HTERT RPE-1 (cell line): Measurements from ENCODE around the gene C12orf54.
"Not testable (repeated sequence)": the region's sequence is repeated elsewhere in the genome, so short reads cannot be mapped to it uniquely, and the experiment has no call there.

Experiments
- in situ Hi-C: fragments of 300-500 bp; cut with MboI; formaldehyde crosslinking; loops from 4 replicates; pipeline ENCODE4 v1.14.3; 2020; ENCODE audit warnings: low sequenced_read_pairs

C12orf54 gene

GRCh38 chr12:48482198-48482597, at the start of gene C12orf54:
TSS of gene C12orf54 (plus strand) at chr12:48482498. CDS start at chr12:48483297, 799 bp downstream.
- in situ Hi-C loops, result no loop called here

DNA sequence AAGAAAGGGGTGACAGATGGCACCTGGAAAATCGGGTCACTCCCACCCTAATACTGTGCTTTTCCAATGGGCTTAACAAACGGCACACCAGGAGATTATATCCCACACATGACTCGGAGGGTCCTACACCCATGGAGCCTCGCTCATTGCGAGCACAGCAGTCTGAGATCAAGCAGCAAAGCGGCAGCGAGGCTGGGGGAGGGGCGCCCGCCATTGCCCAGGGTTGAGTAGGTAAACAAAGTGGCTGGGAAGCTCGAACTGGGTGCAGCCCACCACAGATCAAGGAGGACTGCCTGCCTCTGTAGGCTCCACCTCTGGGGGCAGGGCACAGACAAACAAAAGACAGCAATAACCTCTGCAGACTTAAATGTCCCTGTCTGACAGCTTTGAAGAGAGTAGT, 48.3 kb upstream of the C12orf54 start:
- in situ Hi-C loops, result not testable (repeated sequence)

DNA sequence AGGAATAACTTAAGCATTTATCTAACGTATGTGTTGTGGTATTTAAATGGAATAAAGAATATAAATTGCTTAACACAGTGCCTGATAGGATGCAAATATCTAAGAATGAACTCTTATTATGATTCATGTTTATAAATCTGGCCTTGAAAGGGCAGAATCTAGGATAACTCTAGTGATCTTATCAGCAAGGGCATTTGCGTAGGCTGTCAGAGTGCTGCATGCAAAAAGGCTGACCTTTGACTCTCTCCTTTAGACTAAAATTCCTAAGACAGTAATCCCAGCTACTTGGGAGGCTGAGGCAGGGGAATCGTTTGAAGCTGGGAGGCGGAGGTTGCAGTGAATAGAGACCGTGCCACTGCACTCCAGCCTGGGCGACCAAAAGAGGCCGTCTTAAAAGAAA, 41.2 kb upstream of the C12orf54 start:
- in situ Hi-C loops, result no loop called here

- in situ Hi-C loops, result no loop called here
These were observed 40.0 kb upstream of the C12orf54 start for GRCh38 chr12:48442179-48442847.

DNA sequence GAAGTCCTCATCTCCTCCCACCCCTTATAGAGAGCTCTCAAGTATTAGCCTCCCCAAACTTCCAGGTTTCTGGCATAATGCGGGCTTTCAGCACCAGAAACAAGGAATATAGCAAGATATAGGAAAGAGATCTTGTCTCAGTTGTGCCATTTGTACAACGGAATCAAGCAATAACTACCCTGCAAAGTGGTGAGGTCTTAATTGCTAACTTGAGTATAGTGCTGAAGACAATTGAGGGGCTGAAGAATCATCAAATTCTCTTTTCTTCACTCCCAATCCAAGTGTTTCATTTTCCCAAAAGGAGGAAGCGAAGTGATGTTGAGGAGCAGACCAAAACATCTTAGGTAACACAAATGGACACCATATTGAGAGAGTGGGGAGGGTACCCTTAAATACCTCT, 36.8 kb upstream of the C12orf54 start:
- in situ Hi-C loops, result no loop called here

DNA sequence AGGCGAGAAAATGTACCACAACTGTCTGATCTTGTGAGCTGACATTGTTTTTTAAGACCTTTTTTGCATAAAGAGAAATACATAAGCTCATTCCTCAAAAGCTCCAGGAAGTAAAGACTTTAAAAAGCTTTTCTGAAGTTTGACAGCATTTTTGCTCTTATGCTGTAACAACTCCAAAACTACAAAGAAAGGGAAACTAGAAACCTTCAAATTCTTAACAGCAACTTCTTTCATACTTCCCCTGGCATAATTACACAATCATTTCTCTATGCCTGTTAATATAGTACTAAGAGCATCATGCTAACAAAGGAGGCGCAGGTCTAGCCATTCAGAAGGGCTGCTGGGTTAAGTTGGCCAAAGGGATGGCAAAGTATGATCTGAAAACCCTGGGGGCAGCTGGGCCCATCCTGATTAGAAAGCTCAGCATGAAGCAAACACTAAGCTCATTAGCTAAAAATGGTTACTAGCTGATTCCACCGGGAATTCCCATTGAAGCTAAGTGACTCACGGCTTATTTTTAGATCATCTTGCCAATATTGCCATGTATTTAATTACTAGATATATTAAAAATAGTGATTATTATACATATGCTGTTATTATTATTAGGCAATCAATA, 36.0 kb upstream of the C12orf54 start:
- in situ Hi-C loops, result no loop called here

- in situ Hi-C loops, result no loop called here
These were observed 34.5 kb upstream of the C12orf54 start for GRCh38 chr12:48447755-48448154.

GRCh38 chr12:48451372-48451771, 30.9 kb upstream of the C12orf54 start:
- in situ Hi-C loops, result no loop called here

DNA sequence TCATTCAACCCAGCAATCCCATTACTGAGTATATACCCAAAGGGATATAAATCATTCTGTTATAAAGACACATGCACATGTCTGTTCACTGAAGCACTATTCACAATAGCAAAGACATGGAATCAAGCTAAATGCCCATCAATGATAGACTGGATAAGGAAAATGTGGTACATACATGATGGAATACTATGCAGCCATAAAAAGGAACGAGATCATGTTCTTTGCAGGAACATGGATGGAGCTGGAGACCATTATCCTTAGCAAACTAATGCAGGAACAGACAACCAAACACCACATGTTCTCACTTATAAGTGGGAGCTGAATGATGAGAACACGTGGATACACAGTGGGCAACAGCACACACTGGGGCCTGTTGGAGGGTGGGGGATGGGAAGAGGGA, 29.3 kb upstream of the C12orf54 start:
- in situ Hi-C loops, result not testable (repeated sequence)

- in situ Hi-C loops, result no loop called here
These were observed 27.6 kb upstream of the C12orf54 start for GRCh38 chr12:48454667-48455066.

- in situ Hi-C loops, result no loop called here
These were observed 27.2 kb upstream of the C12orf54 start for GRCh38 chr12:48455116-48455515.

- in situ Hi-C loops, result no loop called here
These were observed 23.0 kb upstream of the C12orf54 start for GRCh38 chr12:48459259-48459658.

GRCh38 chr12:48469027-48469426, 13.3 kb upstream of the C12orf54 start:
- in situ Hi-C loops, result not testable (repeated sequence)

DNA sequence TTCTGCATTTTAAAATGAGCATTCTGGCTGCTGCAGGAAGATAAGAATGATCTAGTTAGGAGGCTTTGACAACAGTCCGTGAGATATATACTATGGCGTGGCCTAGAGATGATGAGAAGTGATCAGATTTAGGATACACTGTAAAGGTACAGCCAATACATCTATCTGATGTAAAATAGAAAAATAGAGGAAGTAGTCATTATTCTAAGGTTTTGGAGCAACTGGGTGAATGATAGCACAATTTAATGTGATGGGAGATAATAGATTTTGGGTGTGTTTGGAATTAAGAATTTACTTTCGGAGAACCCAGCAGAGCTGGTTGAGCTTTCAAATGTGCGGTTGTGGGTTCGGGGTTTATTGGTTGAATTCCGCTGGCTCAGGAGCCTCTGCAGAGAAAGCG, 10.0 kb upstream of the C12orf54 start, which contains the start of gene ANP32D:
Gene ANP32D, plus strand, starts transcription at position 301 of the 400 bp plus-strand sequence. CDS start 106 bp downstream, outside the sequence.
- in situ Hi-C loops, result no loop called here

GRCh38 chr12:48473061-48473460, 9.2 kb upstream of the C12orf54 start:
- in situ Hi-C loops, result no loop called here

- in situ Hi-C loops, result not testable (repeated sequence)
These were observed 7.8 kb upstream of the C12orf54 start for GRCh38 chr12:48474497-48474896.

GRCh38 chr12:48482930-48483329, 632 bp downstream of the C12orf54 start:
- in situ Hi-C loops, result no loop called here

- in situ Hi-C loops, result no loop called here
These were observed 4.0 kb downstream of the C12orf54 start for GRCh38 chr12:48486261-48486660.

- in situ Hi-C loops, result no loop called here
These were observed 4.4 kb downstream of the C12orf54 start for GRCh38 chr12:48486679-48487078.

DNA sequence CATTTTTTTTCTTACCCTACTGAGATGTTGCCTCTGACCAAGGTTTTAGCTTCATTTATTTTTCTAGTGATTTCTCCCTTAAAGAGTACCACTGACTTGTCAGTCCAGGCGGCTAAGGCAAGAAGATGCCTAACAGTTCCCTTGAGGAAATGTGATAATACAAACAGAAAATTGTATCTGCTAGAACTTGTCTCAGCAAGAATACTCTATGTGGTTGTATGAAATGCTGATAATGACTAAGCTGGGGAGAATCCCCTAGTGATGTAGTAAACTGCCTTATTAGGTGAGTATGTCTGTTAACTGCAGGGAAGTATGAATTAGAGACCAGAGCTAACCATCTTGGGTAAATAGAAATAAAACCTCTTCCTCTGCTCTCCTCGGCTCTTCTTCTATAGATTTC, 6.7 kb downstream of the C12orf54 start:
- in situ Hi-C loops, result no loop called here

GRCh38 chr12:48489456-48489855, 7.2 kb downstream of the C12orf54 start:
- in situ Hi-C loops, result not testable (repeated sequence)

GRCh38 chr12:48500281-48500680, 18.0 kb downstream of the C12orf54 start:
- in situ Hi-C loops, result not testable (repeated sequence)

- in situ Hi-C loops, result not testable (repeated sequence)
These were observed 24.5 kb downstream of the C12orf54 start for GRCh38 chr12:48506836-48507235.
